Transverse colon (tissue), 4 donors: ENCODE data around the gene SPINT4.

Experiments
- CTCF ChIP-seq, 5 experiments: fragments of 200-600 bp in 3 of 5; fragments of 450-650 bp in 2 of 5; sonication (generic) in 3 of 5; IDR thresholded peaks; 1 replicate in 2 of 5; 2 replicates in 3 of 5; pipeline ENCODE4 v1.5.1; 2016 to 2017; ENCODE audit warnings: antibody characterized with exemption in 5 of 5, inconsistent platforms in 3 of 5, mild to moderate bottlenecking in 2 of 5, moderate library complexity in 1 of 5
- POLR2AphosphoS5 ChIP-seq, 3 donors: sonication (generic); formaldehyde crosslinking; IDR thresholded peaks; one replicate each; pipeline ENCODE4 v1.6.1; 2016; ENCODE audit warnings: antibody characterized with exemption in 3 of 3

GRCh38 chr20:45701104-45701503 is 21.0 kb upstream of the SPINT4 start:
- TF ChIP-seq POLR2AphosphoS5 (IDR thresholded peaks at IDR 0.05) (no peak), CTCF (IDR thresholded peaks at IDR 0.05) (no peak)
